ENCODE measurements around the gene RBM47.

GRCh38 chr4:40559585-40560465 is 69.8 kb downstream of the RBM47 start:
- TF ChIP-seq, protein P1, sequence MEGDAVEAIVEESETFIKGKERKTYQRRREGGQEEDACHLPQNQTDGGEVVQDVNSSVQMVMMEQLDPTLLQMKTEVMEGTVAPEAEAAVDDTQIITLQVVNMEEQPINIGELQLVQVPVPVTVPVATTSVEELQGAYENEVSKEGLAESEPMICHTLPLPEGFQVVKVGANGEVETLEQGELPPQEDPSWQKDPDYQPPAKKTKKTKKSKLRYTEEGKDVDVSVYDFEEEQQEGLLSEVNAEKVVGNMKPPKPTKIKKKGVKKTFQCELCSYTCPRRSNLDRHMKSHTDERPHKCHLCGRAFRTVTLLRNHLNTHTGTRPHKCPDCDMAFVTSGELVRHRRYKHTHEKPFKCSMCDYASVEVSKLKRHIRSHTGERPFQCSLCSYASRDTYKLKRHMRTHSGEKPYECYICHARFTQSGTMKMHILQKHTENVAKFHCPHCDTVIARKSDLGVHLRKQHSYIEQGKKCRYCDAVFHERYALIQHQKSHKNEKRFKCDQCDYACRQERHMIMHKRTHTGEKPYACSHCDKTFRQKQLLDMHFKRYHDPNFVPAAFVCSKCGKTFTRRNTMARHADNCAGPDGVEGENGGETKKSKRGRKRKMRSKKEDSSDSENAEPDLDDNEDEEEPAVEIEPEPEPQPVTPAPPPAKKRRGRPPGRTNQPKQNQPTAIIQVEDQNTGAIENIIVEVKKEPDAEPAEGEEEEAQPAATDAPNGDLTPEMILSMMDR (IDR thresholded peaks at IDR 0.05): no peak
- TF ChIP-seq ZFX (IDR thresholded peaks at IDR 0.05; ENCODE audit: borderline replicate concordance): no peak
